ENCODE data around the gene TRIM34.
"Not testable (repeated sequence)": the region's sequence is repeated elsewhere in the genome, so short reads cannot be mapped to it uniquely, and the experiment has no call there.

GRCh38 chr11:5656956-5657355 is 32.2 kb downstream of the TRIM34 start:
- not testable (repeated sequence) for TF ChIP-seq TAF1 (IDR thresholded peaks at IDR 0.05; ENCODE audit: borderline replicate concordance, low read depth, low read length); POLR2A (IDR thresholded peaks at IDR 0.05; ENCODE audit: low read depth, low read length)

Data from GM12892 (cell line).